ENCODE results near the gene TRIM6. TPM values are rescaled to one million over a fixed set of nuclear protein-coding genes. Genes with fewer than 3 reads are reported as not detected.

The TRIM6 gene
- total RNA-seq, 1 experiment from 2014 or later, result 17.9 TPM

DNA sequence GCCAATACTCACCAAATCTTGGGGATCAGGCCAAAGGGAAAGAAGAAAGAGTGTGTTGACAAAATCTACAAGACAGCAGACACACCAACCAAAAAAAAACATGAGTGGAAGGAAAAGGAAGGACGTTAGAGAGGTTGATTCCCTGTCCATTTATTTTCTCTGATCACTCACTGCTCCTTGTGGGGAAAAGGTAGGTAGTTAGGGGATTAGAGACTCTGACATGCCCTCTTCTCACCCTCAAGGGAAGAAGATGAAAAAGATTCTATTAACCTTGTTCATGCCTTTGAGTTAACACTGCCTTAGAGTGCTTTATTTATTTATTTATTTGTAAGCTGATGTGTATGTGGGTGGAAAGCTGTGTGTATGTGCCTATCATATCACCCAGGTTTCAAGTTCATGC, 48.0 kb upstream of the TRIM6 start, which contains the start of gene OR52H1:
Gene OR52H1, minus strand, starts transcription at position 101 of the 400 bp plus-strand sequence. CDS start 3,035 bp downstream, outside the sequence.
- Mint-ChIP-seq H3K27me3 (ENCODE audit: low read depth) (peaks cover 3% of the 10 kb centered on the region; the same call in 1 of the 2 replicates), H3K27ac (no peak within 1 kb of the TSS), H3K9me3 (no peaks in the 10 kb centered on the region), H3K4me3 (no peak within 1 kb of the TSS), H3K36me3 (ENCODE audit: insufficient read depth in 1 of 3, low read depth in 3 of 3) (no peaks in the 10 kb centered on the region), H3K4me1 (no peaks in the 10 kb centered on the region)
- no peak within 1 kb of the TSS for H2BK15ac ChIP-seq (ENCODE audit: low read depth, low read length)
- H3K4me1 ChIP-seq (ENCODE audit: insufficient read depth, low read length), result no peaks in the 10 kb centered on the region
- no peak within 1 kb of the TSS for H4K91ac ChIP-seq (ENCODE audit: insufficient read length, low read depth, low read length)
- H2AFZ ChIP-seq (ENCODE audit: low read length), result no peak within 1 kb of the TSS
- no peak within 1 kb of the TSS for H3K18ac ChIP-seq (ENCODE audit: insufficient read length, low read depth, low read length)
- H3K27me3 ChIP-seq (ENCODE audit: insufficient read depth, low read length), result no peaks in the 10 kb centered on the region
- H4K5ac ChIP-seq (ENCODE audit: insufficient read length, low read depth, low read length), result no peak within 1 kb of the TSS
- H3K4me2 ChIP-seq (ENCODE audit: insufficient read depth, insufficient read length, low read length), result no peak within 1 kb of the TSS
- H3K27ac ChIP-seq (ENCODE audit: insufficient read length, low read depth, low read length), result no peak within 1 kb of the TSS
- H3T11ph ChIP-seq (ENCODE audit: low read length), result no peak within 1 kb of the TSS
- no peaks in the 10 kb centered on the region for H3K9me3 ChIP-seq (ENCODE audit: control insufficient read depth, low read depth, low read length)
- no peak within 1 kb of the TSS for H2AK5ac ChIP-seq (ENCODE audit: insufficient read length, low read length)
- no peak within 1 kb of the TSS for H2BK12ac ChIP-seq (ENCODE audit: insufficient read length, low read depth, low read length)
- no peaks in the 10 kb centered on the region for H3K79me2 ChIP-seq (ENCODE audit: insufficient read depth, low read length)
- no peak within 1 kb of the TSS for H3K23ac ChIP-seq (ENCODE audit: insufficient read length, low read depth, low read length)
- no peak within 1 kb of the TSS for H2BK20ac ChIP-seq (ENCODE audit: low read depth, low read length, poor library complexity, severe bottlenecking)
- no peaks in the 10 kb centered on the region for H4K20me1 ChIP-seq (ENCODE audit: control insufficient read depth, insufficient read depth, insufficient read length)
- H3K4ac ChIP-seq (ENCODE audit: low read depth, low read length), result no peak within 1 kb of the TSS
- no peak within 1 kb of the TSS for H3K56ac ChIP-seq (ENCODE audit: insufficient read length, low read depth, low read length)
- no peak for DNase-seq
- no CpG with 5 or more reads among the region's 1 CpG for WGBS (ENCODE audit: extremely low coverage, insufficient read length, low lambda C conversion rate)
- no peak within 1 kb of the TSS for H2BK5ac ChIP-seq (ENCODE audit: insufficient read length, low read length)
- H4K8ac ChIP-seq (replicated peaks; ENCODE audit: insufficient read length, low read depth, low read length), result no peak within 1 kb of the TSS
- H2BK120ac ChIP-seq (ENCODE audit: low read depth, low read length, poor library complexity, severe bottlenecking), result no peak within 1 kb of the TSS
- no peak within 1 kb of the TSS for H3K14ac ChIP-seq (ENCODE audit: insufficient read depth, low read length)
- H3K79me1 ChIP-seq (ENCODE audit: insufficient read depth, low read depth, low read length, poor library complexity, severe bottlenecking), result no peaks in the 10 kb centered on the region
- TF ChIP-seq, protein P1, sequence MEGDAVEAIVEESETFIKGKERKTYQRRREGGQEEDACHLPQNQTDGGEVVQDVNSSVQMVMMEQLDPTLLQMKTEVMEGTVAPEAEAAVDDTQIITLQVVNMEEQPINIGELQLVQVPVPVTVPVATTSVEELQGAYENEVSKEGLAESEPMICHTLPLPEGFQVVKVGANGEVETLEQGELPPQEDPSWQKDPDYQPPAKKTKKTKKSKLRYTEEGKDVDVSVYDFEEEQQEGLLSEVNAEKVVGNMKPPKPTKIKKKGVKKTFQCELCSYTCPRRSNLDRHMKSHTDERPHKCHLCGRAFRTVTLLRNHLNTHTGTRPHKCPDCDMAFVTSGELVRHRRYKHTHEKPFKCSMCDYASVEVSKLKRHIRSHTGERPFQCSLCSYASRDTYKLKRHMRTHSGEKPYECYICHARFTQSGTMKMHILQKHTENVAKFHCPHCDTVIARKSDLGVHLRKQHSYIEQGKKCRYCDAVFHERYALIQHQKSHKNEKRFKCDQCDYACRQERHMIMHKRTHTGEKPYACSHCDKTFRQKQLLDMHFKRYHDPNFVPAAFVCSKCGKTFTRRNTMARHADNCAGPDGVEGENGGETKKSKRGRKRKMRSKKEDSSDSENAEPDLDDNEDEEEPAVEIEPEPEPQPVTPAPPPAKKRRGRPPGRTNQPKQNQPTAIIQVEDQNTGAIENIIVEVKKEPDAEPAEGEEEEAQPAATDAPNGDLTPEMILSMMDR (conservative IDR thresholded peaks at IDR 0.05), result no peak
- H3K9ac ChIP-seq (ENCODE audit: extremely low read depth, insufficient read length, low read length), result no peak within 1 kb of the TSS
- no peaks in the 10 kb centered on the region for H3K23me2 ChIP-seq (ENCODE audit: insufficient read length, low read depth, low read length, poor library complexity, severe bottlenecking)

All from H9 (cell line).